IMR-90 (cell line): ENCODE results near the gene BAIAP2L1. TPM values are rescaled to one million over a fixed set of nuclear protein-coding genes. Genes with fewer than 3 reads are reported as not detected.

Experiments used
- ATAC-seq: fragments of 200-7000 bp; cut with Tn5 transposase; 2 replicates; pipeline ENCODE4 v1.9.1; 2020; ENCODE audit warnings: low read depth, mild to moderate bottlenecking, moderate library complexity
- BruUV-seq: library from RNA; stranded (reverse); fragments of 400-500 nt; replicated peaks from 2 replicates; lab custom pipeline; 2021; lab: Mats Ljungman, UMichigan
- CTCF ChIA-PET: fragments of 300-600 bp; formaldehyde crosslinking; extraction: SDS; loops from one replicate; lab custom pipeline; 2021; ENCODE audit warnings: antibody characterized with exemption; lab: Yijun Ruan, JAX
- POLR2A ChIA-PET: fragments of 300-600 bp; sonication (Branson Sonifier 250); formaldehyde crosslinking; loops from one replicate; lab custom pipeline; 2022; ENCODE audit warnings: antibody characterized with exemption; ENCODE audit not compliant: unreplicated experiment; lab: Charles Lee
- DNase-seq: peaks from one replicate; pipeline ENCODE4 v3.0.0; 2013
- H2AFZ ChIP-seq: replicated peaks from 2 replicates; pipeline ENCODE3; 2013; ENCODE audit warnings: low read length, mild to moderate bottlenecking; ENCODE audit not compliant: poor library complexity
- H2AK5ac ChIP-seq: 2 replicates; pipeline ENCODE4 v1.6.1; 2013; ENCODE audit warnings: low read depth, low read length, inconsistent platforms
- H2AK9ac ChIP-seq: replicated peaks from 2 replicates; pipeline ENCODE3; 2013; ENCODE audit warnings: mild to moderate bottlenecking, low read depth, low read length, moderate library complexity; ENCODE audit not compliant: poor library complexity
- H2BK120ac ChIP-seq: 2 replicates; pipeline ENCODE4 v1.6.1; 2013; ENCODE audit warnings: low read depth, low read length, inconsistent platforms
- H2BK15ac ChIP-seq: 3 replicates; pipeline ENCODE4 v1.6.1; 2013; ENCODE audit warnings: low read depth, low read length, inconsistent platforms
- H2BK20ac ChIP-seq: 2 replicates; pipeline ENCODE4 v1.6.1; 2013; ENCODE audit warnings: low read depth, mild to moderate bottlenecking, inconsistent platforms, low read length, moderate library complexity
- H2BK5ac ChIP-seq: 2 replicates; pipeline ENCODE4 v1.6.1; 2013; ENCODE audit warnings: mild to moderate bottlenecking, low read depth, low read length, inconsistent platforms; ENCODE audit not compliant: poor library complexity, severe bottlenecking
- H3K14ac ChIP-seq: replicated peaks from 2 replicates; pipeline ENCODE4 v1.6.1; 2013; ENCODE audit warnings: low read depth, low read length, inconsistent platforms
- H3K18ac ChIP-seq: 2 replicates; pipeline ENCODE4 v1.6.1; 2013; ENCODE audit warnings: low read depth, low read length, control low read depth
- H3K23ac ChIP-seq: 2 replicates; pipeline ENCODE4 v1.6.1; 2013; ENCODE audit warnings: low read depth, low read length, inconsistent platforms
- H3K27ac ChIP-seq: 2 replicates; pipeline ENCODE4 v1.5.1; 2013; ENCODE audit warnings: mild to moderate bottlenecking, control low read depth, low read length; ENCODE audit not compliant: insufficient read depth
- H3K27me3 ChIP-seq: 2 replicates; pipeline ENCODE4 v1.6.1; 2013; ENCODE audit warnings: low read length; ENCODE audit not compliant: control insufficient read depth, insufficient read depth
- H3K36me3 ChIP-seq: 2 replicates; pipeline ENCODE4 v1.6.1; 2013; ENCODE audit warnings: low read length, mixed read lengths; ENCODE audit not compliant: control insufficient read depth, insufficient read depth
- H3K4ac ChIP-seq: 2 replicates; pipeline ENCODE4 v1.6.1; 2013; ENCODE audit warnings: low read depth, low read length, inconsistent platforms
- H3K4me1 ChIP-seq: 2 replicates; pipeline ENCODE4 v1.6.1; 2013; ENCODE audit warnings: low read length, mixed read lengths; ENCODE audit not compliant: control insufficient read depth, insufficient read depth
- H3K4me2 ChIP-seq: 2 replicates; pipeline ENCODE4 v1.6.1; 2013; ENCODE audit warnings: low read depth, mild to moderate bottlenecking, control low read depth, low read length, moderate library complexity
- H3K4me3 ChIP-seq: 2 replicates; pipeline ENCODE4 v1.5.1; 2013; ENCODE audit warnings: low read depth, mild to moderate bottlenecking, control low read depth, low read length, moderate library complexity; ENCODE audit not compliant: insufficient read depth
- H3K56ac ChIP-seq: 2 replicates; pipeline ENCODE4 v1.6.1; 2013; ENCODE audit warnings: low read length, inconsistent platforms; ENCODE audit not compliant: insufficient read depth; ENCODE audit errors: extremely low read depth
- H3K79me1 ChIP-seq, 2 experiments: 2 replicates each; pipeline ENCODE4 v1.6.1; 2013; ENCODE audit warnings: low read length in 2 of 2, inconsistent platforms in 1 of 2, low read depth in 1 of 2
- H3K9ac ChIP-seq: 2 replicates; pipeline ENCODE4 v1.6.1; 2013; ENCODE audit warnings: low read depth, low read length, control low read depth
- H3K9me1 ChIP-seq: 2 replicates; pipeline ENCODE4 v1.6.1; 2013; ENCODE audit warnings: low read length, inconsistent platforms; ENCODE audit not compliant: insufficient read depth
- H3K9me3 ChIP-seq: 2 replicates; pipeline ENCODE4 v1.6.1; 2013; ENCODE audit warnings: low read length; ENCODE audit not compliant: control insufficient read depth, insufficient read depth
- H4K20me1 ChIP-seq: 2 replicates; pipeline ENCODE4 v1.6.1; 2013; ENCODE audit warnings: low read length, inconsistent platforms; ENCODE audit not compliant: insufficient read depth
- H4K5ac ChIP-seq: 2 replicates; pipeline ENCODE4 v1.6.1; 2013; ENCODE audit warnings: mild to moderate bottlenecking, low read depth, low read length, control low read depth
- H4K8ac ChIP-seq, 2 experiments: 2 replicates each; pipeline ENCODE4 v1.6.1; 2013; ENCODE audit warnings: low read depth in 2 of 2, low read length in 2 of 2, control low read depth in 1 of 2, inconsistent platforms in 1 of 2
- H4K91ac ChIP-seq: 2 replicates; pipeline ENCODE4 v1.6.1; 2013; ENCODE audit warnings: low read depth, low read length, inconsistent platforms; ENCODE audit not compliant: insufficient read depth
- BHLHE40 ChIP-seq: fragments of 150-350 bp; IDR thresholded peaks from 2 replicates; pipeline ENCODE4 v1.6.1; 2016; ENCODE audit warnings: mild to moderate bottlenecking, low read depth, low read length
- CEBPB ChIP-seq: IDR thresholded peaks from 2 replicates; pipeline ENCODE4 v1.6.1; 2012; ENCODE audit warnings: low read depth, low read length, improper control_type of control experiment
- CHD1 ChIP-seq: IDR thresholded peaks from 2 replicates; pipeline ENCODE4 v1.6.1; 2012; ENCODE audit warnings: low read depth, low read length, improper control_type of control experiment
- CTCF ChIP-seq: conservative IDR thresholded peaks from 2 replicates; pipeline ENCODE4 v1.5.1; 2012; ENCODE audit warnings: mild to moderate bottlenecking, low read depth, low read length, improper control_type of control experiment
- FOS ChIP-seq: fragments of 150-350 bp; IDR thresholded peaks from 2 replicates; pipeline ENCODE4 v1.6.1; 2016; ENCODE audit warnings: low read depth, low read length
- MAFK ChIP-seq: IDR thresholded peaks from 2 replicates; pipeline ENCODE4 v1.6.1; 2012; ENCODE audit warnings: low read depth, low read length, improper control_type of control experiment
- MAZ ChIP-seq: IDR thresholded peaks from 2 replicates; pipeline ENCODE4 v1.6.1; 2012; ENCODE audit warnings: low read depth, mild to moderate bottlenecking, low read length, improper control_type of control experiment, moderate library complexity, borderline replicate concordance
- MXI1 ChIP-seq: IDR thresholded peaks from 2 replicates; pipeline ENCODE4 v1.6.1; 2012; ENCODE audit warnings: low read depth, mild to moderate bottlenecking, low read length, moderate library complexity, borderline replicate concordance
- NFE2L2 ChIP-seq: fragments of 150-350 bp; IDR thresholded peaks from 2 replicates; pipeline ENCODE4 v1.6.1; 2016; ENCODE audit warnings: low read depth, mild to moderate bottlenecking, low read length
- POLR2A ChIP-seq: IDR thresholded peaks from 2 replicates; pipeline ENCODE4 v1.6.1; 2012; ENCODE audit warnings: mild to moderate bottlenecking, low read depth, low read length
- RCOR1 ChIP-seq: IDR thresholded peaks from 2 replicates; pipeline ENCODE4 v1.6.1; 2012; ENCODE audit warnings: mild to moderate bottlenecking, low read length, improper control_type of control experiment; ENCODE audit not compliant: insufficient replicate concordance
- RFX5 ChIP-seq: IDR thresholded peaks from 2 replicates; pipeline ENCODE4 v1.8.0; 2012; ENCODE audit warnings: low read depth, mild to moderate bottlenecking, low read length, moderate library complexity
- SMC3 ChIP-seq: fragments of 150-350 bp; IDR thresholded peaks from 2 replicates; pipeline ENCODE4 v1.6.1; 2016; ENCODE audit warnings: low read depth, mild to moderate bottlenecking, antibody characterized with exemption, low read length, moderate library complexity
- WGBS, 2 experiments: methylation state at CpG; one replicate each; pipeline versions ENCODE4 v1.1.5 to v1.1.7; 2013; ENCODE audit warnings: missing lambda C conversion rate in 2 of 2; ENCODE audit not compliant: insufficient read length in 1 of 2; ENCODE audit errors: extremely low coverage in 2 of 2; 5-methylcytosine and 5-hydroxymethylcytosine counted together
- dilution Hi-C: fragments of 300-500 bp; cut with HindIII; formaldehyde crosslinking; loops from one replicate; pipeline ENCODE4 v1.14.3; 2018; ENCODE audit warnings: low sequenced_read_pairs; ENCODE audit not compliant: unreplicated experiment
- in situ Hi-C: fragments of 300-500 bp; cut with MboI; formaldehyde crosslinking; loops from 3 replicates; pipeline ENCODE4 v1.14.3; 2019; ENCODE audit warnings: low sequenced_read_pairs, inconsistent platforms, mixed read lengths
- intact Hi-C: fragments of 100-400 bp; cut with micrococcal nuclease; formaldehyde crosslinking; loops from 2 replicates; pipeline ENCODE4 v1.10.0; 2022
- polyA plus RNA-seq, 3 experiments: library from polyadenylated mRNA; depleted of rRNA; stranded (reverse); fragments of >200 nt; gene quantifications; 2 replicates each; pipeline ENCODE4 v1.2.3, GENCODE V29; 2012; ENCODE audit warnings: low replicate concordance in 1 of 3
- total RNA-seq: library from RNA; depleted of rRNA; stranded (reverse); fragments of >200 nt; gene quantifications from 2 replicates; pipeline ENCODE4 v1.2.3, GENCODE V29; 2012
- TF ChIP-seq, protein P1 (sequence below): fragments of 150-350 bp; IDR thresholded peaks from 2 replicates; pipeline ENCODE4 v1.6.1; 2016; ENCODE audit warnings: low read depth, mild to moderate bottlenecking, low read length, moderate library complexity, borderline replicate concordance

The BAIAP2L1 gene
- total and polyA plus RNA-seq, 2 of the 4 experiments (the other 2 are of a cell fraction) = 2.2 to 6.0 TPM

- dilution Hi-C loops (no loop called here), intact Hi-C loops (no loop called here), in situ Hi-C loops (loop anchor here (25.0 kb wide), 1 partner anchor 429 kb away; no protein-coding TSS in a partner anchor)
- ATAC-seq (no peak), DNase-seq (no peak)
- Histone ChIP-seq H3K4me1 (no peaks in the 10 kb centered on the region; the same call in 1 of the 2 replicates), H2AFZ (no peak overlapping the region), H4K91ac (no peak overlapping the region), H3K79me1 (0 out of 4 replicates have a peak, but pooled peaks cover 0 to under 1% of the 10 kb centered on the region in 2 experiments), H3K56ac (no peak overlapping the region), H3K27ac (no peak overlapping the region), H3K9me3 (no peaks in the 10 kb centered on the region), H2BK5ac (no peak overlapping the region), H3K36me3 (peaks cover 14% of the 10 kb centered on the region), H3K14ac (no peak overlapping the region), H3K9me1 (peaks cover 6% of the 10 kb centered on the region; the same call in 1 of the 2 replicates), H2BK20ac (no peak overlapping the region), H3K4me3 (no peak overlapping the region), H2AK5ac (no peak overlapping the region), H3K27me3 (no peaks in the 10 kb centered on the region), H3K4ac (no peak overlapping the region), H4K8ac (no peak overlapping the region), H4K20me1 (no peaks in the 10 kb centered on the region), H4K5ac (no peak overlapping the region), H3K18ac (no peak overlapping the region), H3K4me2 (no peak overlapping the region), H3K9ac (no peak overlapping the region), H2BK15ac (no peak overlapping the region), H2AK9ac (no peak overlapping the region), H2BK120ac (no peak overlapping the region), H3K23ac (no peak overlapping the region)
- BruUV-seq = no TSS peak
- no peak for TF ChIP-seq RCOR1
- no peak for TF ChIP-seq MAFK
- no peak for TF ChIP-seq NFE2L2
- no peak for TF ChIP-seq POLR2A
- no peak for TF ChIP-seq FOS
- no peak for TF ChIP-seq MAZ
- no peak for TF ChIP-seq CEBPB
- no peak for TF ChIP-seq BHLHE40
- TF ChIP-seq CHD1 = no peak
- TF ChIP-seq CTCF = no peak
- TF ChIP-seq SMC3 = no peak
- TF ChIP-seq MXI1 = no peak
- TF ChIP-seq RFX5 = no peak
- TF ChIP-seq, protein P1, sequence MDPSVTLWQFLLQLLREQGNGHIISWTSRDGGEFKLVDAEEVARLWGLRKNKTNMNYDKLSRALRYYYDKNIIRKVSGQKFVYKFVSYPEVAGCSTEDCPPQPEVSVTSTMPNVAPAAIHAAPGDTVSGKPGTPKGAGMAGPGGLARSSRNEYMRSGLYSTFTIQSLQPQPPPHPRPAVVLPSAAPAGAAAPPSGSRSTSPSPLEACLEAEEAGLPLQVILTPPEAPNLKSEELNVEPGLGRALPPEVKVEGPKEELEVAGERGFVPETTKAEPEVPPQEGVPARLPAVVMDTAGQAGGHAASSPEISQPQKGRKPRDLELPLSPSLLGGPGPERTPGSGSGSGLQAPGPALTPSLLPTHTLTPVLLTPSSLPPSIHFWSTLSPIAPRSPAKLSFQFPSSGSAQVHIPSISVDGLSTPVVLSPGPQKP = no peak
- CTCF ChIA-PET = interaction anchor here (0.5 kb wide), 1 partner anchor 35 kb away, joined by 8 read pairs; no protein-coding TSS in a partner anchor
- POLR2A ChIA-PET = no interaction called here
- WGBS, 2 experiments = 94% methylated on average over 9 of the region's 14 CpGs; no CpG with 5 or more reads in 1 of the 2 experiments
Observed at GRCh38 chr7:98307971-98308466, 92.9 kb downstream of the BAIAP2L1 start.
